ENCODE measurements around the gene SLC16A11.

GRCh38 chr17:7070712-7071111 is 26.8 kb upstream of the SLC16A11 start:
- TF ChIP-seq POLR2A (IDR thresholded peaks at IDR 0.05; ENCODE audit: low read length) (no peak), GATA1 (IDR thresholded peaks at IDR 0.05; ENCODE audit: low read depth, low read length) (no peak)

Measured in erythroblast (primary cell).